CD4-positive, alpha-beta T cell treated with Interleukin-12 subunit alpha and Interleukin-12 subunit beta, for 1 hour (primary cell): ENCODE results near the gene VAPB.
"Not testable (repeated sequence)": the region's sequence is repeated elsewhere in the genome, so short reads cannot be mapped to it uniquely, and the experiment has no call there.

Experiments used
- DNase-seq: peaks from one replicate; pipeline ENCODE4 v3.0.0-alpha.2; 2020

The VAPB gene

GRCh38 chr20:58388882-58389323 is at the start of gene VAPB:
Gene VAPB, plus strand, starts transcription at chr20:58389229. Its CDS starts 231 bp downstream, at chr20:58389460.
- peak; percentile 97 for DNase-seq

GRCh38 chr20:58339741-58340140 is 49.3 kb upstream of the VAPB start:
- no peak for DNase-seq

GRCh38 chr20:58340151-58340550 is 48.9 kb upstream of the VAPB start:
- DNase-seq: no peak

- no peak for DNase-seq
Observed at GRCh38 chr20:58340853-58341252, 48.2 kb upstream of the VAPB start.

GRCh38 chr20:58342104-58342945 is 46.7 kb upstream of the VAPB start:
- DNase-seq: no peak

- DNase-seq: no peak
Observed at GRCh38 chr20:58344741-58345140, 44.3 kb upstream of the VAPB start.

GRCh38 chr20:58349570-58349969 is 39.5 kb upstream of the VAPB start:
- DNase-seq: no peak

GRCh38 chr20:58352468-58352867 is 36.6 kb upstream of the VAPB start:
- no peak for DNase-seq

- DNase-seq: no peak
Observed at GRCh38 chr20:58359441-58359840, 29.6 kb upstream of the VAPB start.

- DNase-seq: no peak
Observed at GRCh38 chr20:58360936-58361335, 28.1 kb upstream of the VAPB start.

- no peak for DNase-seq
Observed at GRCh38 chr20:58361481-58362205, 27.4 kb upstream of the VAPB start.

- no peak for DNase-seq
Observed at GRCh38 chr20:58362206-58362516, 26.9 kb upstream of the VAPB start.

GRCh38 chr20:58362970-58363369 is 26.1 kb upstream of the VAPB start:
- DNase-seq: no peak

GRCh38 chr20:58366866-58367265 is 22.2 kb upstream of the VAPB start:
- no peak for DNase-seq

- DNase-seq: no peak
Observed at GRCh38 chr20:58372806-58373205, 16.2 kb upstream of the VAPB start.

- DNase-seq: not testable (repeated sequence)
Observed at GRCh38 chr20:58373296-58373695, 15.7 kb upstream of the VAPB start.

GRCh38 chr20:58374027-58374850 is 14.8 kb upstream of the VAPB start:
- DNase-seq: no peak

- DNase-seq: no peak
Observed at GRCh38 chr20:58374906-58375758, 13.9 kb upstream of the VAPB start.

GRCh38 chr20:58375759-58376352 is 13.2 kb upstream of the VAPB start:
- DNase-seq: no peak

- no peak for DNase-seq
Observed at GRCh38 chr20:58377017-58377416, 12.0 kb upstream of the VAPB start.

GRCh38 chr20:58377766-58378401 is 11.1 kb upstream of the VAPB start:
- no peak for DNase-seq

- DNase-seq: no peak
Observed at GRCh38 chr20:58378704-58379103, 10.3 kb upstream of the VAPB start.
